Ishikawa (cell line): ENCODE results near the gene CACNA1C.

Source experiments
- CEBPB ChIP-seq: IDR thresholded peaks from 2 replicates; pipeline ENCODE4 v1.6.1; 2012
- CREB1 ChIP-seq: IDR thresholded peaks from 2 replicates; pipeline ENCODE4 v1.6.1; 2012; ENCODE audit warnings: low read depth
- EGR1 ChIP-seq: IDR thresholded peaks from 2 replicates; pipeline ENCODE4 v1.6.1; 2012
- EP300 ChIP-seq: IDR thresholded peaks from 2 replicates; pipeline ENCODE4 v1.6.1; 2012; ENCODE audit warnings: borderline replicate concordance
- FOXM1 ChIP-seq: IDR thresholded peaks from 2 replicates; pipeline ENCODE4 v1.6.1; 2012; ENCODE audit warnings: low read depth, borderline replicate concordance
- NFIC ChIP-seq: IDR thresholded peaks from 2 replicates; pipeline ENCODE4 v1.6.1; 2012
- RAD21 ChIP-seq: IDR thresholded peaks from 2 replicates; pipeline ENCODE4 v1.6.1; 2012; ENCODE audit warnings: low read depth
- TAF1 ChIP-seq: IDR thresholded peaks from 2 replicates; pipeline ENCODE4 v1.6.1; 2012; ENCODE audit warnings: low read depth, mild to moderate bottlenecking
- TCF12 ChIP-seq: IDR thresholded peaks from 2 replicates; pipeline ENCODE4 v1.6.1; 2012; ENCODE audit warnings: low read depth
- TEAD4 ChIP-seq: IDR thresholded peaks from 2 replicates; pipeline ENCODE4 v1.6.1; 2012
- YY1 ChIP-seq: IDR thresholded peaks from 2 replicates; pipeline ENCODE4 v1.6.1; 2012; ENCODE audit warnings: low read depth
- ZBTB7A ChIP-seq: IDR thresholded peaks from 2 replicates; pipeline ENCODE4 v1.6.1; 2012; ENCODE audit warnings: low read depth
- TF ChIP-seq, protein P1 (sequence below): IDR thresholded peaks from 2 replicates; pipeline ENCODE4 v1.6.1; 2012
- TF ChIP-seq, protein P2 (sequence below): IDR thresholded peaks from 2 replicates; pipeline ENCODE4 v1.6.1; 2012; ENCODE audit warnings: low read depth, mild to moderate bottlenecking

DNA sequence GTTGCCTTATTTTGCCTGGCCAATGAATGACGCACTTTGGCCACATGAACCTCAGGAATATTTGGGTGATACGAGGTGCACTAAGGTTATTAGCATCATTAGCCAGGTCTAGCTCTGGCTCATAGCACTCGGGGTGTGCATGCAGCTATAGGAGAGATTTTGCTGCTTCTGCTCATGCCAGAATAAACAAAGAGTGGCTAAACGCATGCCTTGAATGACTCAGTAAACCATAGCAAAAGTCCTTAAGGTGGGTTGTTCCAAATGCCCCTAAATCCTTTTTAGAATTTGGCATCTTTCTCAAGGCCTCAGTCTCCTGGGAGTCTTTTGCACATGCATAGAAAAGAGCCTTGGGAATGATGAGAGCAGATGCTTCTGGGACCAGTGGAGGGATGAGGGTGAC lies 398.2 kb downstream of the CACNA1C start:
- TF ChIP-seq, protein P1, sequence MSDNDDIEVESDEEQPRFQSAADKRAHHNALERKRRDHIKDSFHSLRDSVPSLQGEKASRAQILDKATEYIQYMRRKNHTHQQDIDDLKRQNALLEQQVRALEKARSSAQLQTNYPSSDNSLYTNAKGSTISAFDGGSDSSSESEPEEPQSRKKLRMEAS: no peak
- no peak for TF ChIP-seq TCF12
- no peak for TF ChIP-seq YY1
- TF ChIP-seq, protein P2, sequence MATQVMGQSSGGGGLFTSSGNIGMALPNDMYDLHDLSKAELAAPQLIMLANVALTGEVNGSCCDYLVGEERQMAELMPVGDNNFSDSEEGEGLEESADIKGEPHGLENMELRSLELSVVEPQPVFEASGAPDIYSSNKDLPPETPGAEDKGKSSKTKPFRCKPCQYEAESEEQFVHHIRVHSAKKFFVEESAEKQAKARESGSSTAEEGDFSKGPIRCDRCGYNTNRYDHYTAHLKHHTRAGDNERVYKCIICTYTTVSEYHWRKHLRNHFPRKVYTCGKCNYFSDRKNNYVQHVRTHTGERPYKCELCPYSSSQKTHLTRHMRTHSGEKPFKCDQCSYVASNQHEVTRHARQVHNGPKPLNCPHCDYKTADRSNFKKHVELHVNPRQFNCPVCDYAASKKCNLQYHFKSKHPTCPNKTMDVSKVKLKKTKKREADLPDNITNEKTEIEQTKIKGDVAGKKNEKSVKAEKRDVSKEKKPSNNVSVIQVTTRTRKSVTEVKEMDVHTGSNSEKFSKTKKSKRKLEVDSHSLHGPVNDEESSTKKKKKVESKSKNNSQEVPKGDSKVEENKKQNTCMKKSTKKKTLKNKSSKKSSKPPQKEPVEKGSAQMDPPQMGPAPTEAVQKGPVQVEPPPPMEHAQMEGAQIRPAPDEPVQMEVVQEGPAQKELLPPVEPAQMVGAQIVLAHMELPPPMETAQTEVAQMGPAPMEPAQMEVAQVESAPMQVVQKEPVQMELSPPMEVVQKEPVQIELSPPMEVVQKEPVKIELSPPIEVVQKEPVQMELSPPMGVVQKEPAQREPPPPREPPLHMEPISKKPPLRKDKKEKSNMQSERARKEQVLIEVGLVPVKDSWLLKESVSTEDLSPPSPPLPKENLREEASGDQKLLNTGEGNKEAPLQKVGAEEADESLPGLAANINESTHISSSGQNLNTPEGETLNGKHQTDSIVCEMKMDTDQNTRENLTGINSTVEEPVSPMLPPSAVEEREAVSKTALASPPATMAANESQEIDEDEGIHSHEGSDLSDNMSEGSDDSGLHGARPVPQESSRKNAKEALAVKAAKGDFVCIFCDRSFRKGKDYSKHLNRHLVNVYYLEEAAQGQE: no peak
- TF ChIP-seq NFIC: no peak
- no peak for TF ChIP-seq EP300
- TF ChIP-seq RAD21: no peak
- TF ChIP-seq EGR1: no peak
- no peak for TF ChIP-seq TAF1
- no peak for TF ChIP-seq CEBPB
- TF ChIP-seq FOXM1: no peak
- no peak for TF ChIP-seq TEAD4
- no peak for TF ChIP-seq CREB1
- no peak for TF ChIP-seq ZBTB7A
